GM21528 (cell line): Measurements from ENCODE around the gene IFFO2.

Experiments used
- ATAC-seq: cut with Tn5 transposase; IDR thresholded peaks from one replicate; pipeline ENCODE4 v1.9.1; 2021; ENCODE audit warnings: mild to moderate bottlenecking, moderate library complexity; ENCODE audit not compliant: unreplicated experiment, low FRiP score

Gene IFFO2

DNA sequence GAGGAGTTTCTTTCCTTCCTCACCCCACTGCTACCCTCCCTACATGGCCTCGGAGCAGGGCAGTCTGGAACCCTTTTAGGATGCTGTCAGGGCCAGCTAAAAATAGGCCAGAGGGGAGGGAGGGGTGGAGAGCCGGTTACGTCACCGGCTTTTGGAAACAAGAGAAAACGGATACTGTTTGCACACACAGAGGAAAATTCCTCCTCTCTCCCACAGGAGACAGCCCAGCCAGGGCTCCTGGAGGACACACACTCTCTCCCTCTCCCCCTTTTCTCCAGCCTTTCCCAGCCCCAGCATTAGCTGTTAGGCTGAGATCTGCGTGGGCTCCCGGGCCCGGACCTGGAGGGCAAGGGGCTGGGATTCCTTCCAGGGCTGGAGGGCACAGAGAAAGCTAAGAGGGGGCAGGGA, 34.2 kb downstream of the IFFO2 start:
- no peak for ATAC-seq

DNA sequence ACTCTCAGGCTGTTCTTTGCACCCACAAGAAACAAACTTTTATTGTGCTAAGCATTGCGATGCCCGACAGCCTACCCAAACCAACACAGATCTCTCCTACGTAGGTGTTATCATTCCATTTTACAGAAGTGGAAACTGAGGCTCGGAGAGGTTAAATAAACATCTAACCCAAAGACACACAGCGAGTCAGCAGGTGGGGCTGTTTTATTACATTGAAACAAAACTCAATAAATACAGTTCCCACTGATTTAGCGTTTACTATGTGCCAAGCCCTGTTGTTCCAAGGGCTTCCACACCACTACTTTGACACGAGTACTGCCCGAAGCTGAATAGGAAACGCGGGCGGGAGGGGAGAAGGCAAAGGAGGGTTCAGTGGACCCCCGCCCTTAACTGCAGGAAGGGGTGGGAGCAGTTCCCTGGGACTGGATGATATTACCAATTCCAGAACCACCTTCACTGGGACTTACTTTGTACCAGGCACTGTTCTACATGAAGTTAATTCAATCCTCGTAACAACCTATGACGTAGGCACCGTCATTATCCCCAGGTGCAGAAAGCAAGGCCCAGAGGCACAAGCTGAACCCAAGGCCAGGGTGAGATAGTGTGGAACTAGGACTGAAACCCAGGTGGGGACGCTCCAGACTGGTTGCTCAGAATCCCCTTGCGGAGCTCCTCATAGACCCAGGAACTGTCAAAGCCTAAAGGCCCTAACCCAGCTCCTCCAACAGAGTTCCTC, 34.8 kb downstream of the IFFO2 start:
- ATAC-seq: no peak

DNA sequence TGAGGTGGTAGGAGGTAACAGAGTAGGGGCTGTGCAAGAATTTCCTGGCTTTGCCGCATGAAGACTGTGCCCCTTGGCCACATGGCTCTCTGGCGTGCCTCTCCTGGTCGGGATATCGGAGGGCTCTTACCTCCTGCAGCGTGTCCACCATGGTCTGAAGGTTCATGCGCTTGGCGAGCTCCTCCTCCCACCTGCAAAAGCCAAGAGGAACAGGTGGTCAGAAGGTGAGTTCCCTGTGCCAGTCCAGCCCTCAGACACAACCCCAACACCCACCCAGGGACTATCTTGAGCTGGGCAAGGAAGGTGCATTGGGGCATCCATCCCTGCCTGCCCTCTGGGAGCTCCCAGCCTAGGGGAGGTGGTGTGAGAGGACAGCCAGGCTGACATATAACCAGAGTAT, 35.5 kb downstream of the IFFO2 start:
- ATAC-seq: no peak

DNA sequence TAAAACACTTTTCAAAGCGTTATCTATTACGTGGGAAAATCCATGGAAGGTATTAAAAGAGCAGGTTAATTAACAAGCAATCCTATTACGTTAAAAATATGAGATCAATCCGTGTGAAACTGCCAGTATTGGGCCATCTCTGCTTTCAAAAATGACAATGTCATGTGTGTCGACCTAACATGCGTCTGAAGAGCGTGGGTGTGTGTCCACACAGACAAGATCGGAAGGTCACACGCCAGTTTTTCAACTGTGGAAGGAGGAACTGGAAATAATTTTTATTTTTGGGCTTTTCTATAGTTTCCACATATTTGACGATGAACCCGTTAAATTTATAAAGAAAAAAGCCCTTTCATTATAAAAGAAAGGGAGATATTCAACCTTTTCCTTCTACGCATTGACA, 36.5 kb downstream of the IFFO2 start:
- no peak for ATAC-seq

DNA sequence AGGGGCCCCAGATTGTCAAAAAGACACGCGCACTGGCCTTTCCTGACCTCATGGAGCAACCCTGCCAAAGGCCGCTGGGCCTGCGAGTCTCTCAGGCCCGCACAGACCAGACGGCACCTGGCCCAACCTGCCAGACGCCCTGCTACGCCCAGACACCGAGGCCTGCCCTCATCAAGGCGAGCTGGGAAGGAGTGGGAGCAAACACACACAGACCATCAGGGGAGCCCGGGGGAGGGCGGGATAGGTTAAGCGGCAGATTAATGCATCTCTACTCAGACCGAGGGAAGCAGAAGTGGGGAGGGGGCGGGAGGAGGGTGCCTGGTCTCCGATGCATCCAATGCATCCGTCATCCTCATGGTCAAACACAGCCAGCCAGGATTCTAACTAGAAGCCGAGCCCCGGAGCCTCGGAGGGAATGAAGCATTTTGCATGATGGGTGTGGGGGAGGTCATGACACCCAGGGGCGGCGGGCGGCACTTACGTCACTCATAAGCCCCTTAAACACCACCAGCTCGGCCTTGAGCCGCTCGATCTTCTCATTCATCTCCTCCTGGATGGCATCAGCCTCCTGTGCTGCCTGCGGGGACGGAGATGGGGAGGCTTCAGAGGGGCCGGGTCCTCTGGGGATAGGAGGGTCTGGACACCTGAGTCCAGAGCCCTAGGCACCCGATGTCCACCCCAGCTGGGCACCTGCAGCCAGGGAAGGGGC, 37.1 kb downstream of the IFFO2 start:
- ATAC-seq: no peak

DNA sequence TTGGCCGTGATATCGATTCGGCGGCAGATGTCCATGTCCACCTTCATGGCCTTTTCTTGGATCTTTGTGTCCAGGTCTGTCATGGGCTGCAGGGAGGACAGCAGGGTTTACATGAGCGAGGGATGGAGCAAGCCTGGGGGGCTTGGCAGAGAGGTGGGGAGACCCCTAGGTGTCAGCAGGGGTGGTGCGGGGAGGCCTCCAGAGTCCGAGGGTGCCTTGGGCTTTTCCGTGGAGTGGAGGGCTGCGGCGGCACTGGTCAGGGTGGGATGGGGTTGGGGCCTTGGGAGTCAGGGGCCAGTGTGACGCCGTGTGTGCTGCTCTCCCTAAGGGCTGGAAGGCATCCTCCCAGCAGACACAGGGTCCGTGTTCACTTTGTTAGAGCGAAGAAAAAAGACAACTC, 38.1 kb downstream of the IFFO2 start:
- ATAC-seq: no peak

DNA sequence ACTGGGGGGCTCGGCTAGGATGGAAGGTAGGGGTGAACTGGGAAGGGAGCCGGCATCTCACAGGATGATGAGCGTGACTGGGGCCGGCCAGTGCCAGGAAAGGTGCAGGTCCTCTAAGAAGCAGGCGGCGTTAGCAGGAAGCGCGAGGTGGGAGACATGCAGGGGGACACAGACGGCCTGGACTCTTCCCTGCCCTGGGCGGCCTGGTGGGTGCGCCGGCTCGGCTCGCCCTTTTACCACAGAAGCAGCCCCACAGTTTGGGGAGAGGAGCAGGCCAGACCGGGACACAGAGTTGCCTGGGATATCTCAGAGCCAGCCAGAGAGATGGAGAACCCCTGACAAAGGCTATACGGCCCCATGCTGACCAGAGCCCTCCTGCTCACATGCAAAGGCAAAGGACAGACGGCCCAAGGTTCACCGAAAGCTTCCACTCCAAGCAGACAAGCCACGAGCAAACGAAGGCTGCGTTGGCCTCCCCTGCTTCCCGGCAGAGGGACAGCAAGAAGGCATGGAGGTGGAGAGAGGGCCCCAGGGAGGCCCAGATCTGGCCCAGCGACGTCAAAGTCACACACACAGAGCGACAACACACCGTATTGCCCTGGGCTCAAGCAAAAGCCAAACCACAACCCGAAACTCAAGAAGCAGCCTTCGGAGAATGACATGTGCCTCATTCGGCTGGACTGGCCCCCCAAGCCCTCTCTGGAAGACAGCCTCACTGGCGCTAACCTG, 39.2 kb downstream of the IFFO2 start:
- ATAC-seq: no peak

DNA sequence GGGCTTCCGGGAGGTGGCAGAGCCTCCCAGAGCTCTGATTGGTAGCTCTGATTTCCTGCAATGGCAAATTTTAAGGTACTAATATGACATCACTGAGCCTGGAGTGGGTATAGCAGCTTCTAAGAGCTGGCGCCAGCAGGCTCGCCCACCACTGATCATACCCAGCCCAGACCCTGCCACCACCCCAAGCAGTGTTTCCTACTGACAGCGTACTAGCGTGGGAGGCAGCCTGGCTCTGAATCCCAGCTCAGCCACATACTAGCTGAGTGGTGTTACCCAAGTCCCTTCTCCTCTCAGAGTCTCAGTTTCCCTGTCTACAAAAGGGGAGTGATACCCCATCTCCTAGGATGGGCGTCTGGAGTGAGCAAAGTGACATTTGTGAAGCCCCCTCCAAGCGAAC, 41.1 kb downstream of the IFFO2 start:
- ATAC-seq: no peak

DNA sequence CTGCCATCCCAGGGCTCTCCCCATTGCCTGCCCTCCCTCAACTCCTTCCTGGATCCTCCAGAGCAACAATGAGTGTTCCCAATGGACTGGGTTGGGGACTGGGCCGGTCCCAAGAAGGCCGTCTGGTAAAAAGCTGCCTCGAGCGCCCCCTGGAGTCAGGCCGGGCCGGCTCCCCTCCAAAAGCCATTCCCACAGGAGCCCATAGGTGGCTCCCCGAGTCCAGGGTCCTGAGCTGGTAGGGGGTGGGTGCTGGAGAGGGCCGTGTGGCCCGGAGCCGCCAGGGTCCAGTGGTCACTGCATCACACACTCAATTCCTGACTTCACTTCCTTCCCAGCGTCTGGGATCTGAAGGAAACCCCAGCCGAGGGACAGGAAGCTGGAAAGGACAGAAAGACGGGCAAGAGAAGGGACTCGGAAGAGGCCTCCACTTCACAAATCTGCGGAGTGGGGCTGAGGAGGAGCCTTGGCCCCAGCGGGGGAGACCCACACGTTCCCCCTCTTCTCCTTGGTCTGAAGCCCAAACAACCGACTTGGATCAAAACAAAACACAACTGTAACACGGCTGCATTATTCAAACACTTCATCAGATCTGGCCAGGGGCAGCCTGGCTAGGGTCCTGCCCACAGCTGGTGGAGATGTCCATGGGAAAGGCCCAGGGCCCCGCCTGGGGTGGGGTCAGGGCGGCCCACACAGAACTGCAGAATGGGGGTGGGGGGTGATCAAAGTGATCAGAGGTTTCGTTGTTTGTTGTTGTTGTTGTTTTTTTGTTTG, 43.2 kb downstream of the IFFO2 start:
- ATAC-seq: no peak

DNA sequence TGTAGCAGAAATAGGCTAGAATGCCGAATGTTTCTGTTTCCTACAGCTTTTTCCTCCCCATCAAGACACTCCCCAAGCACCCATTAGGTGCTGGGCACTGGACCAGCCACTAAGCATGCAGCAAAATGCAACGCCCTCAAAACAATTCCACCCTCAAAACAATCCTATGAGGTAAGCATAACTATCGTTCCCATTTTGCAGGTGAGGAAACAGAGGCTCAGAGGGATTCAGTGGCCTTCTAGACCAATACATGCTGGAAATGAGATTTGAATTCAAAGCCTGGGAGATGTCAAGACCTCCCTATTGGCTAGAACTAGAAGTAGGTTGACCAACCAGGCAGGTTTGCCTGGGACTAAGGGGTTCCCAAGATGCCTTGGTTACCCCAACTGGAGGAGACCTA, 43.9 kb downstream of the IFFO2 start:
- ATAC-seq: no peak

DNA sequence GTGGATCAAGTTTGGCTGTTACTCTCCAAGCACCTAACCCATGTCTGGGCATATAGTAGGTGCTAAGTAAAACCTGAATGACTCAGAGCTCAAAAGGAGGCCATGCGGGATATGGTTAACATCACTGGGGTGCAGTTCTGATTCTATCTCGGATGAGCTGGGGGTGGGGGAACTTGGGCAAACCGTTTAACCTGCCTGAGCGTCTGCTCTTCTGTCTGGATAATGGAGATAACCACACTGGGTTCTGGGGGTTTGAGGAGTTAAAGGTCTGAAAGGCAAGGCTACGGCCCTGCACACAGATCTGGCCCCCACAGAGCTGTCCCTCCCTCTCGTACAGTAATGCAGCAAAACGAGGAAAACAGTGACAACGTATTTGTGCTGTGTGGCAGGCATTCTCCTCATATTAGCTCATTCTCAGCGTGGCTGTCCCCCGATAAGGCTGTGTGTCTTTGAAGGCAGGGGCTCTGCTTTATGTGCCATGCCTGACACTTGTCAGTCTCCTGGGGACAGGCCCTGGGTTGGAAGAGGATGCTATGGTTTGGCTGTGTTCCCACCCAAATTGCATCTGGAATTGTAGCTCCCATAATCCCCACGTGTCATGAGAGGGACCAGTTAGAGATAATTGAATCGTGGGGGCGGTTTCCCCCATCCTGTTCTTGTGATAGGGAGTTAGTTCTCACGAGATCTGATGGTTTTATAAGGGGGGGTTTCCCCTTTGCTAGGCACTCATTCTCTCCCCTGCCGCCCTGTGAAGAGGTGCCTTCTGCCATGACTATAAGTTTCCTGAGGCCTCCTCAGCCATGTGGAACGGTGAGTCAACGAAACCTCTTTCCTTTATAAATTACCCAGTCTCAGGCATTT, 47.3 kb downstream of the IFFO2 start:
- no peak for ATAC-seq

DNA sequence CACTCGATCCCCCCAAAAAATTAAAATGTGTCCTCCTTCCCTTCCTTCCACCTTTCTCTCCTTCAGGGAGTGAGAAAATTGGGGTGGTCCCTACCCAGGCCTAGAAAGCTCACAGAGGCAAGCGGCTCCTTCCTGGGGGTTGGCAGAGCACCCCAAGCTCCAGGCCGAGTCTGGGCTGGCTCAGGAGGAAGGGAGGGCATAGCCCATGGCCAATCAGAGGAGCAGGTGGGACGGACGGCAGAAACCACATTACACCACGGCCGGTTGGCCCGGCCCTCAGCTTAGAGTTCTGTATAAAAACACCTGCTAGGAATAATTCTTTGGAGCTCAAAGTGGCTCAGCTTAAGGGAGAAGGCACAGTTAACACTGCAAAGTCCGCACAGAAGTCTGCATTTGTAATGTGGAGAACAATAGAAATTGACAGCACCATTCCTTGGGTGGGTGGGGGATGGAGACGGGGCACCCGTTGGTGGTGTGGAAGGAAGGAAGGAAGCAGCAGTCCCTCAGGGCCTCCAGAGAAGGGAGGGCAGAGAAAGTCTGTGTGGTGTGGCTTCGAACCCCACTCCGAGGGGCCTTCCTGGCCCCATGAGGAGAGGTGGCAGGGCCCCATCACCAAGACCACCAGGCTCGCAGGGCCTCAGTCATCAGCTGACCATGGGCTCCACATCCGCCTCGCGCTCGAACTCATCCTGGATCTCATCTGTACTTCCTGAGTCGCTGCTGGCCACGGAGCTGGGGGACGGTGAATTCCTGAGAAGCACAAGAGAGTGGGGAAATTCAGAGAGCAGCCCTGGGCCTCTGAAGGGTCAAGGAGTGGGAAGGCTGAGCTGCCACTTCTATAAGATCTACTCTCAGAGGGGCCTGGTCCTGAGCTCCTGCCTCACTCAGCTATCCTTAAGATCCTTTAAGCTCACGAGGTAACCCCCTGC, 48.3 kb downstream of the IFFO2 start:
- ATAC-seq: no peak

DNA sequence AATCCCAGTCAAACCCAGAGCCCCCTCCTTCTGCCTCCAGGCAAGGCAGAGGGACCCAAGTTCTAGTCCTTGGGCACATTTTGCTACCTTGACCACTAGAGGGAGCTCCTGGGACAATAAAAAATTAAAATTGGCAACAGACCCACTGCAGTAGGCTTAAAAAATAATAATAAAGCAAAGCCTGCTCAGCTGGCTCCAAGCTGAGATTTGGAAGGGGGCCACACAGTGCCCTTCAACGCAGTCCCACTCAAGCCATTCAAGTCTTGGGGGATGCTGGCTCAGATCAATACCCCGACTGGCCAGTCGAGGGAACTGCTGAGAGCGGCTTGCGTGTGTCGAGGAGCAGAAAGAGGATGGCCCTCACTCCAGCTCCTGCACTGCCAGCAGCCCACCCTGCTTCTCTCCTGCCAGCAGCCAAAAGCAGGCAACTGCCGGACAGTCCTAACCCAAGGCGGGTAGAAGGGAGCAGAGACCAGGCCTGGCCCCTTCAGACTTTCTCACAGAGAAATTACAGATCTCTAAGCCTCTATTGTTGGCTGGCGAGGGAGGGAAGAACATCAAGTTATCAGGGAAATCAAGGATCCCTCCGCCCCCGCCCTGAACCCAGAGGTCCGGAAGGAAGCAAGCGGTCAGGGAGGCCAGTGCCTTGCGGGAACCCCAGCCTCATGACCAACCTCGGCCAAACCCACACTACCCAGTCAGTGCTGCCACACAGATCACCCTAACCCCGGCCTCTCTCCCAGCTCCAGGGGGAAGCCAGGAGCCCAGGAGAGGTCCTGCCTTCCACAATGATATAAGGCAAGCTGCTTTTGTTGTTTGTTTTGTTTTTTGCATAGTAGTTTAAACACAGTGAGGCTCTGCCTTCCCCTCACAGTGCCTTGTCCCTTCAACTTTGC, 49.2 kb downstream of the IFFO2 start:
- ATAC-seq: no peak

DNA sequence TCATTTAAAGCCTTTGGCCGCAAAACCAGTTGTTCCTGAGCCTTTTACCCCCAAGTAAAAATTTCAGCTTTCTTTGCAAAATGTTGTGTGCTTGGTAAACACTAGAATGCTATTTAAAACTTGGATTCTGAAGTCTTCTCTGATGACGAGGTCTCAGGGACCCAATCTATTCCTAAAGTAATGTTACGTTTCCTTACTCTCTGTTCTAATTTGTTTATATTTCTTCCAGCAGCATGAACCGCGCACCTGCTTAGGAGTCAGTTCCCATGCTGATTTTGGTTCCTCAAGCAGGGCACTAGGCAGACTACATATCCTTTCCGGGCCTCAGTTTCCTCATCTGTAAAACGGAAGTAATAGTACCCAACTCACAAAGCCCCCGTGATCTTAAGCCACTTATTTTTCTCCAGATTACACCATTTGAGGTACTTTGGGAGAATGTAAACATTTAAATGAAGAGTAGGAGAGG, 53.2 kb downstream of the IFFO2 start:
- ATAC-seq: no peak

DNA sequence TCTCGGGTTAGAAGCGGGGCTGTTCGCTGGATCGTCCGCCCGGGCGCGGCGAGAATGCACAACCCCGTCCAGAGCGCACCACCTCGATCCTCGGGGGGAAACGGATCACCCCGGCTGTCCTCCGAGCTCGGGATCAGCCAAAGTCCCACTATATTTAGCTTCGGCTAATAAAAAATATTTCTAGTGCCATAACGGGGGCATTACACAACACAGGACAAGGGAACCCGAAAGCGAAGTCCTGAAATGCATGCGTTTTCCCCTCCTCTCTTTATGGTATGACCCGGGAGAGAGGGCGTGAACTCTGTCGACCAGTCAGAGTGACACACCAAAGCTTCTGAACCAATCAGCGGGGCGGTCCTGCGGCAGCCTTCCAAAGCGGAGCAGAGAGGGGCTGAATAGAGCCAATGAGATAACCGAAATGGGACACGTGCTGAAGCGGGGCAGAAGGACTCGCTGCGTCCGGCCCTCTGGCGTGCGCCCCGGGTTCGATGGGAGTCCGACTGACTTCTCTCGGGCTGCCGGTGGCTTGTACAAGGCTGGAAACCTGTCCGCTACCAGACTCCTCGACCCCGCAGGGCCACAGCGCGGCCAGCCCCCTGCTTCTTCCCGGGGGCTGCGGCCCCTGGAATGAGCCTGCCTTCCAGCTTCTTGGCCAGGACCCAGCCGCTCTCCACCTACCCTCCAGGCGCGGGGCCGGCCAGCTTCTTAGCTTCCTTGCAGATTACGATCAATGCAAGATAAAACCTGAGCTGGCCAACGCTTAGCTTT, 53.8 kb downstream of the IFFO2 start, which contains the start of gene ALDH4A1:
ALDH4A1 (minus strand) TSS at position 33 of the 768 bp plus-strand sequence; CDS start at position 1, 32 bp downstream.
- ATAC-seq: peak; percentile 86

DNA sequence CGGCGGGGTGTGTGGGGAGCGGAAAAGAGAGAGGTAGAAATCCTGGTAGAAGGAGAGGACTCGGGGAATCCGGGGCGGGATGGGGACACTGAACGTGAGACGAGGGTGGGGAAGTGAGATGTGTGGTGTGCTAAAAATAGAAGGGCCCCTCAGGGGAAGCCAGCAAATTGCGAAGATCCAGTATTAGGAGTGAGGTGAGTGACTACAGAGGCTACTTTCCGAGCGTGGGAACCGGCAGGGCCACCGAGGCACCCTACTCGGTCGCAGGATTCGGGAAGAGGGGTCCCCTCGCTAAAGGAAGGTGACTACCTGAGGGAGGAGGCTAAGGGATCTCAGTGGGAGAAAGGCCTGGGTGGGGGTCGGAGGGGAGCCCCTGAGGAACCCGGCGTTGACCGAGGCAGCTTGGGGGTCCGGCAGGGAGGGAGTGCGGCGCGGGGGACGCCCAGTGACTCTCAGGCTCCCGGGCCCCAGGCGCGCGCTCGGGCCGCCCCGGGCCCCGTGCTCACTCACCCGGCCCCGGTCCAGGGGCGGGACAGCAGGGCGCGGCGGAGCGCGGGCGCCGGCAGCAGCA, 54.4 kb downstream of the IFFO2 start:
- peak; percentile 3 for ATAC-seq
